Uterus (tissue), 4 donors: ENCODE results near the gene S100A6. TPM values are rescaled to one million over a fixed set of nuclear protein-coding genes. Genes with fewer than 3 reads are reported as not detected.

Experiments used
- DNase-seq, 2 donors: peaks; one replicate each; pipeline ENCODE4 v3.0.0-alpha.2; 2019 to 2020
- H3K27ac ChIP-seq, 2 donors: fragments of 200-600 bp; sonication (generic); 1 replicate in 1 of 2; 2 replicates in 1 of 2; pipeline ENCODE4 v1.5.1; 2016 to 2018
- H3K27me3 ChIP-seq, 2 donors: fragments of 200-600 bp; sonication (generic); one replicate each; pipeline ENCODE4 v1.5.1; 2018 to 2019; ENCODE audit warnings: control low read depth in 1 of 2
- H3K36me3 ChIP-seq, 2 donors: fragments of 200-600 bp; sonication (generic); one replicate each; pipeline ENCODE4 v1.5.1; 2019; ENCODE audit warnings: control low read depth in 1 of 2
- H3K4me1 ChIP-seq, 2 donors: fragments of 200-600 bp; sonication (generic); one replicate each; pipeline ENCODE4 v1.5.1; 2018 to 2019; ENCODE audit warnings: control low read depth in 1 of 2
- H3K4me3 ChIP-seq, 2 donors: fragments of 200-600 bp; sonication (generic); 1 replicate in 1 of 2; 2 replicates in 1 of 2; pipeline ENCODE4 v1.5.1; 2018 to 2019; ENCODE audit warnings: mild to moderate bottlenecking in 1 of 2
- H3K9me3 ChIP-seq, 2 donors: fragments of 200-600 bp; sonication (generic); one replicate each; pipeline ENCODE4 v1.5.1; 2019; ENCODE audit warnings: control low read depth in 1 of 2
- CTCF ChIP-seq, 4 experiments: fragments of 200-600 bp in 2 of 4; fragments of 450-650 bp in 2 of 4; sonication (generic) in 2 of 4; IDR thresholded peaks; one replicate each; pipeline ENCODE4 v1.5.1; 2016 to 2019; ENCODE audit warnings: antibody characterized with exemption in 4 of 4, mild to moderate bottlenecking in 2 of 4, moderate library complexity in 1 of 4
- POLR2A ChIP-seq, 2 donors: fragments of 450-650 bp; IDR thresholded peaks; one replicate each; pipeline ENCODE4 v1.6.1; 2016; ENCODE audit warnings: antibody characterized with exemption in 2 of 2, mild to moderate bottlenecking in 1 of 2, moderate library complexity in 1 of 2
- intact Hi-C: fragments of 100-400 bp; cut with DNase I; formaldehyde crosslinking; loops from one replicate; pipeline ENCODE4 v1.15.1; 2023; ENCODE audit warnings: low total_unique reads
- total RNA-seq, 4 donors: library from RNA; depleted of rRNA in 3 of 4; stranded (reverse); fragments of >200 nt in 3 of 4; gene quantifications; one replicate each; pipeline versions ENCODE4 v1.1.0 to v1.2.4, GENCODE V29; 2014 to 2023
- donor health status: DM: yes; HTN: yes; CAD: no.

Gene S100A6
- total RNA-seq, 4 donors from 2014 or later = 55.5 to 729 (median 448) TPM

DNA sequence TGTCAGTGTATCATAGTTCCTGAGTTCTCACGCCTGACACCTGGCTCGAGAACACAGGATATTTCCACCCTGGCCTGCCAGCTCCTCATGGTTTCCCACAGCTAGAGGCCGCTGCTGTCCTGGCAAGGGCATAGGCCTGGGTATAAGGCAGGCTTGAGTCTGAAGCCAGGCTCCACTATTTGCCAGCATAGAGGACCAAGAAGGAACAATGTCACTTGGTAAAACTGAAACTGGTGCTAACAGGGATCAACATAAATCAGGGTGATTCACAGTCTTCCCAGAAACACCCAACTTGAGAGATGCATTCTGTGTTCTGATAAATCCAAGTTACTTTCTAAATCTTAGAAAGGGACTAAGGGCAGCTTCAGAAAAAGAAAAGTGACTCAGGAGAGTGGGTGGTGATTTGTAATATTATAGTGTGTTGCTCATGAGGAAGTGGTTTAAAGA is 36.8 kb upstream of the S100A6 start:
- H3K36me3 ChIP-seq = no peaks in the 10 kb centered on the region
- no peaks in the 10 kb centered on the region for H3K9me3 ChIP-seq
- H3K27ac ChIP-seq = peak overlapping the region; percentile 18 to 70
- H3K4me3 ChIP-seq = no peak overlapping the region
- peaks cover 5 to 6% of the 10 kb centered on the region in 2 donors for H3K4me1 ChIP-seq
- intact Hi-C loops = no loop called here
- no peak for TF ChIP-seq POLR2A (IDR thresholded peaks at IDR 0.05)
- peak; percentile 68 to 87 (median 81) for TF ChIP-seq CTCF (IDR thresholded peaks at IDR 0.05)
- H3K27me3 ChIP-seq = no peaks in the 10 kb centered on the region
- DNase-seq = peak; percentile 75 to 82

GRCh38 chr1:153571706-153572105 is 35.9 kb upstream of the S100A6 start:
- no peak for TF ChIP-seq POLR2A (IDR thresholded peaks at IDR 0.05)
- TF ChIP-seq CTCF (IDR thresholded peaks at IDR 0.05) = no peak
- Histone ChIP-seq H3K4me3 (no peak overlapping the region), H3K27me3 (no peaks in the 10 kb centered on the region), H3K9me3 (no peaks in the 10 kb centered on the region), H3K27ac (no peak overlapping the region), H3K36me3 (no peaks in the 10 kb centered on the region), H3K4me1 (peaks cover 5 to 8% of the 10 kb centered on the region in 2 donors)
- no peak for DNase-seq
- intact Hi-C loops = no loop called here

- Histone ChIP-seq H3K4me3 (no peak overlapping the region), H3K9me3 (no peaks in the 10 kb centered on the region), H3K4me1 (peaks cover 5 to 12% of the 10 kb centered on the region in 2 donors), H3K27me3 (no peaks in the 10 kb centered on the region), H3K27ac (no peak overlapping the region), H3K36me3 (no peaks in the 10 kb centered on the region)
- TF ChIP-seq CTCF (IDR thresholded peaks at IDR 0.05) = no peak
- no peak for TF ChIP-seq POLR2A (IDR thresholded peaks at IDR 0.05)
- intact Hi-C loops = no loop called here
- DNase-seq = no peak
These were observed 35.1 kb upstream of the S100A6 start for GRCh38 chr1:153570874-153571273.

GRCh38 chr1:153569465-153569864 is 33.7 kb upstream of the S100A6 start:
- TF ChIP-seq CTCF (IDR thresholded peaks at IDR 0.05) (no peak), POLR2A (IDR thresholded peaks at IDR 0.05) (no peak)
- Histone ChIP-seq H3K9me3 (no peaks in the 10 kb centered on the region), H3K4me1 (peaks cover 5 to 12% of the 10 kb centered on the region in 2 donors), H3K27me3 (no peaks in the 10 kb centered on the region), H3K27ac (no peak overlapping the region), H3K4me3 (no peak overlapping the region), H3K36me3 (no peaks in the 10 kb centered on the region)
- intact Hi-C loops = loop anchor here (2.0 kb wide), 1 partner anchor 37 kb away; no protein-coding TSS in a partner anchor
- no peak for DNase-seq

GRCh38 chr1:153568367-153569099 is 32.7 kb upstream of the S100A6 start:
- H3K9me3 ChIP-seq = no peaks in the 10 kb centered on the region
- intact Hi-C loops = loop anchor here (1.0 to 2.0 kb wide), 2 partner anchors 36 to 58 kb away; no protein-coding TSS in a partner anchor
- peak overlapping the region; percentile 89 to 91 for H3K27ac ChIP-seq
- H3K27me3 ChIP-seq = no peaks in the 10 kb centered on the region
- H3K4me1 ChIP-seq = peaks cover 5 to 12% of the 10 kb centered on the region in 2 donors
- H3K4me3 ChIP-seq = peak overlapping the region in 1 of 2 donors; percentile 19
- peak; percentile 93 for DNase-seq
- TF ChIP-seq POLR2A (IDR thresholded peaks at IDR 0.05) (peak in 1 of 2 donors; percentile 37), CTCF (IDR thresholded peaks at IDR 0.05) (peak; percentile 99 to 100 (median 99))
- no peaks in the 10 kb centered on the region for H3K36me3 ChIP-seq
